ENCODE measurements around the gene ABHD12.

- TF ChIP-seq POLR2AphosphoS5 (IDR thresholded peaks at IDR 0.05) = peak in 1 of 3 donors; percentile 61
- TF ChIP-seq, protein P1, sequence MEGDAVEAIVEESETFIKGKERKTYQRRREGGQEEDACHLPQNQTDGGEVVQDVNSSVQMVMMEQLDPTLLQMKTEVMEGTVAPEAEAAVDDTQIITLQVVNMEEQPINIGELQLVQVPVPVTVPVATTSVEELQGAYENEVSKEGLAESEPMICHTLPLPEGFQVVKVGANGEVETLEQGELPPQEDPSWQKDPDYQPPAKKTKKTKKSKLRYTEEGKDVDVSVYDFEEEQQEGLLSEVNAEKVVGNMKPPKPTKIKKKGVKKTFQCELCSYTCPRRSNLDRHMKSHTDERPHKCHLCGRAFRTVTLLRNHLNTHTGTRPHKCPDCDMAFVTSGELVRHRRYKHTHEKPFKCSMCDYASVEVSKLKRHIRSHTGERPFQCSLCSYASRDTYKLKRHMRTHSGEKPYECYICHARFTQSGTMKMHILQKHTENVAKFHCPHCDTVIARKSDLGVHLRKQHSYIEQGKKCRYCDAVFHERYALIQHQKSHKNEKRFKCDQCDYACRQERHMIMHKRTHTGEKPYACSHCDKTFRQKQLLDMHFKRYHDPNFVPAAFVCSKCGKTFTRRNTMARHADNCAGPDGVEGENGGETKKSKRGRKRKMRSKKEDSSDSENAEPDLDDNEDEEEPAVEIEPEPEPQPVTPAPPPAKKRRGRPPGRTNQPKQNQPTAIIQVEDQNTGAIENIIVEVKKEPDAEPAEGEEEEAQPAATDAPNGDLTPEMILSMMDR (IDR thresholded peaks at IDR 0.05) = no peak
Observed at GRCh38 chr20:25254986-25255680, 135.5 kb downstream of the ABHD12 start.
